ENCODE results near the gene AKNA. TPM values are rescaled to one million over a fixed set of nuclear protein-coding genes. Genes with fewer than 3 reads are reported as not detected.

AKNA gene
- total RNA-seq, 1 experiment from 2014 or later: 20.6 TPM

- Histone ChIP-seq H2AFZ (ENCODE audit: low read depth, low read length, poor library complexity, severe bottlenecking) (no peak overlapping the region), H3K27me3 (ENCODE audit: insufficient read depth, low read length) (no peaks in the 10 kb centered on the region), H3K9me3 (ENCODE audit: control insufficient read depth in 1 of 2, insufficient read depth in 1 of 2, low read depth in 1 of 2, low read length in 2 of 2) (no peaks in the 10 kb centered on the region), H3K4me3 (replicated peaks in 1 of 2; ENCODE audit: low read depth in 1 of 2, low read length in 2 of 2) (no peak overlapping the region), H4K20me1 (ENCODE audit: insufficient read depth) (no peaks in the 10 kb centered on the region), H3K9me2 (ENCODE audit: insufficient read depth) (no peaks in the 10 kb centered on the region), H3K79me2 (ENCODE audit: insufficient read depth, low read length) (no peaks in the 10 kb centered on the region), H3K9ac (ENCODE audit: low read length) (no peak overlapping the region), H3K4me2 (ENCODE audit: low read length) (no peak overlapping the region), H3K36me3 (ENCODE audit: control insufficient read depth in 1 of 2, insufficient read depth in 2 of 2, low read length in 2 of 2) (no peaks in the 10 kb centered on the region), H3K4me1 (ENCODE audit: control insufficient read depth in 1 of 2, insufficient read depth in 2 of 2, low read length in 2 of 2) (no peaks in the 10 kb centered on the region), H3K27ac (ENCODE audit: low read depth, low read length) (no peak overlapping the region)
- CTCF ChIA-PET: no interaction called here
- POLR2A ChIA-PET: no interaction called here
- TF ChIP-seq SRF (IDR thresholded peaks at IDR 0.05; ENCODE audit: low read depth) (no peak), ZNF274 (IDR thresholded peaks at IDR 0.05; ENCODE audit: low read depth, low read length) (no peak), SIN3A (IDR thresholded peaks at IDR 0.05; ENCODE audit: low read depth) (no peak), EZH2phosphoT487 (IDR thresholded peaks at IDR 0.05; ENCODE audit: borderline replicate concordance) (no peak), ELF1 (IDR thresholded peaks at IDR 0.05; ENCODE audit: borderline replicate concordance, low read depth) (no peak), TCF7L2 (IDR thresholded peaks at IDR 0.05; ENCODE audit: borderline replicate concordance, extremely low read depth, insufficient read depth, insufficient read length) (no peak), EGR1 (IDR thresholded peaks at IDR 0.05; ENCODE audit: low read depth) (no peak)
- BruUV-seq (replicated peaks): no TSS peak
- ATAC-seq (no peak), DNase-seq (ENCODE audit: low read depth, low spot score) (no peak)
- RAD21 ChIA-PET (ENCODE audit: low non-redundant PET in 1 of 2, low total read pairs in 2 of 2, uncharacterized antibody in 2 of 2, unreplicated experiment in 2 of 2): no interaction called here
- intact Hi-C loops (cut with micrococcal nuclease): loop anchor here (10.0 kb wide), 2 partner anchors 482 to 582 kb away; no protein-coding TSS in a partner anchor
Measured at GRCh38 chr9:114432323-114433067, 44.7 kb upstream of the AKNA start.

- Histone ChIP-seq H3K79me2 (ENCODE audit: insufficient read depth, low read length) (no peaks in the 10 kb centered on the region), H3K9me2 (ENCODE audit: insufficient read depth) (no peaks in the 10 kb centered on the region), H3K4me1 (ENCODE audit: control insufficient read depth in 1 of 2, insufficient read depth in 2 of 2, low read length in 2 of 2) (no peaks in the 10 kb centered on the region), H3K9me3 (ENCODE audit: control insufficient read depth in 1 of 2, insufficient read depth in 1 of 2, low read depth in 1 of 2, low read length in 2 of 2) (no peaks in the 10 kb centered on the region), H3K4me3 (replicated peaks in 1 of 2; ENCODE audit: low read depth in 1 of 2, low read length in 2 of 2) (no peak overlapping the region), H3K36me3 (ENCODE audit: control insufficient read depth in 1 of 2, insufficient read depth in 2 of 2, low read length in 2 of 2) (no peaks in the 10 kb centered on the region), H3K27me3 (ENCODE audit: insufficient read depth, low read length) (no peaks in the 10 kb centered on the region), H4K20me1 (ENCODE audit: insufficient read depth) (no peaks in the 10 kb centered on the region), H2AFZ (ENCODE audit: low read depth, low read length, poor library complexity, severe bottlenecking) (no peak overlapping the region), H3K27ac (ENCODE audit: low read depth, low read length) (no peak overlapping the region), H3K4me2 (ENCODE audit: low read length) (no peak overlapping the region), H3K9ac (ENCODE audit: low read length) (no peak overlapping the region)
- BruUV-seq (replicated peaks): no TSS peak
- CTCF ChIA-PET: interaction anchor here (4.8 kb wide), 1 partner anchor 222 kb away, joined by 16 read pairs; no protein-coding TSS in a partner anchor
- intact Hi-C loops (cut with micrococcal nuclease): loop anchor here (10.0 kb wide), 2 partner anchors 483 to 583 kb away; no protein-coding TSS in a partner anchor
- RAD21 ChIA-PET (ENCODE audit: low non-redundant PET in 1 of 2, low total read pairs in 2 of 2, uncharacterized antibody in 2 of 2, unreplicated experiment in 2 of 2): no interaction called here
- ATAC-seq (no peak), DNase-seq (ENCODE audit: low read depth, low spot score) (no peak)
- POLR2A ChIA-PET: no interaction called here
- no peak for TF ChIP-seq ZNF274 (IDR thresholded peaks at IDR 0.05; ENCODE audit: low read depth, low read length)
- no peak for TF ChIP-seq POLR2A (IDR thresholded peaks at IDR 0.05; ENCODE audit: borderline replicate concordance, extremely low read depth, insufficient read depth, insufficient read length)
- no peak for TF ChIP-seq EGR1 (IDR thresholded peaks at IDR 0.05; ENCODE audit: low read depth)
- no peak for TF ChIP-seq CTCF (IDR thresholded peaks at IDR 0.05 in 2 of 3, conservative IDR thresholded peaks at IDR 0.05 in 1 of 3; ENCODE audit: borderline replicate concordance in 1 of 3, insufficient read depth in 1 of 3, low read depth in 2 of 3, low read length in 2 of 3)
- no peak for TF ChIP-seq ZBTB33 (IDR thresholded peaks at IDR 0.05; ENCODE audit: extremely low read depth, insufficient replicate concordance, low read length)
- no peak for TF ChIP-seq JUND (IDR thresholded peaks at IDR 0.05)
- TF ChIP-seq YY1 (IDR thresholded peaks at IDR 0.05; ENCODE audit: extremely low read depth, insufficient replicate concordance, low read depth, low read length): no peak
- no peak for TF ChIP-seq SIN3A (IDR thresholded peaks at IDR 0.05; ENCODE audit: low read depth)
- no peak for TF ChIP-seq MAX (IDR thresholded peaks at IDR 0.05)
- TF ChIP-seq CEBPB (IDR thresholded peaks at IDR 0.05; ENCODE audit: low read depth): no peak
- TF ChIP-seq ATF3 (IDR thresholded peaks at IDR 0.05): no peak
Measured at GRCh38 chr9:114431770-114432169, 44.0 kb upstream of the AKNA start.
